ENCODE measurements around the gene ZC3H18.

The ZC3H18 gene

GRCh38 chr16:88633684-88634140, 63.5 kb downstream of the ZC3H18 start:
- H3K4me1 ChIP-seq (ENCODE audit: low read depth, poor library complexity, severe bottlenecking), result peaks cover 32% of the 10 kb centered on the region
- no peaks in the 10 kb centered on the region for H4K20me1 ChIP-seq (ENCODE audit: insufficient read depth)
- H3K4me3 ChIP-seq (IDR thresholded peaks at IDR 0.05; ENCODE audit: insufficient read depth, low read depth, low read length), result no peak overlapping the region
- peak overlapping the region; percentile 69; the same call in 1 of the 2 replicates for H2AFZ ChIP-seq (ENCODE audit: low read depth)
- 0 out of 2 replicates have a peak, but pooled peaks have one; percentile 24 for TF ChIP-seq CTCF (conservative IDR thresholded peaks at IDR 0.05; ENCODE audit: low read depth, low read length)
- H3K4me2 ChIP-seq, result peak overlapping the region; percentile 96
- peaks cover 34% of the 10 kb centered on the region; the same call in 1 of the 2 replicates for H3K27me3 ChIP-seq (ENCODE audit: insufficient read depth, low read depth)
- no peak overlapping the region; the same call in 1 of the 2 replicates for H3K9ac ChIP-seq
- no peaks in the 10 kb centered on the region for H3K36me3 ChIP-seq (ENCODE audit: insufficient read depth)
- no peaks in the 10 kb centered on the region for H3K79me2 ChIP-seq (ENCODE audit: insufficient read depth, low read depth)
- H3K27ac ChIP-seq, result no peak overlapping the region

- Histone ChIP-seq H3K36me3 (ENCODE audit: insufficient read depth) (no peaks in the 10 kb centered on the region), H2AFZ (ENCODE audit: low read depth) (peak overlapping the region; percentile 69), H3K4me1 (ENCODE audit: low read depth, poor library complexity, severe bottlenecking) (peaks cover 35% of the 10 kb centered on the region), H3K27me3 (ENCODE audit: insufficient read depth, low read depth) (peaks cover 40% of the 10 kb centered on the region), H3K27ac (no peak overlapping the region), H3K79me2 (ENCODE audit: insufficient read depth, low read depth) (no peaks in the 10 kb centered on the region), H3K4me2 (peak overlapping the region; percentile 96), H3K4me3 (IDR thresholded peaks at IDR 0.05; ENCODE audit: insufficient read depth, low read depth, low read length) (no peak overlapping the region), H4K20me1 (ENCODE audit: insufficient read depth) (no peaks in the 10 kb centered on the region), H3K9ac (peak overlapping the region; percentile 15; the same call in 1 of the 2 replicates)
- TF ChIP-seq CTCF (conservative IDR thresholded peaks at IDR 0.05; ENCODE audit: low read depth, low read length), result no peak
These were observed 64.2 kb downstream of the ZC3H18 start for GRCh38 chr16:88634141-88634993.

- H4K20me1 ChIP-seq (ENCODE audit: insufficient read depth), result no peaks in the 10 kb centered on the region
- peak overlapping the region; percentile 96 for H3K4me2 ChIP-seq
- H2AFZ ChIP-seq (ENCODE audit: low read depth), result peak overlapping the region; percentile 69; the same call in 1 of the 2 replicates
- H3K4me3 ChIP-seq (IDR thresholded peaks at IDR 0.05; ENCODE audit: insufficient read depth, low read depth, low read length), result no peak overlapping the region
- peaks cover 35% of the 10 kb centered on the region for H3K4me1 ChIP-seq (ENCODE audit: low read depth, poor library complexity, severe bottlenecking)
- no peaks in the 10 kb centered on the region for H3K79me2 ChIP-seq (ENCODE audit: insufficient read depth, low read depth)
- H3K27ac ChIP-seq, result no peak overlapping the region
- H3K9ac ChIP-seq, result no peak overlapping the region
- H3K27me3 ChIP-seq (ENCODE audit: insufficient read depth, low read depth), result peaks cover 48% of the 10 kb centered on the region
- TF ChIP-seq CTCF (conservative IDR thresholded peaks at IDR 0.05; ENCODE audit: low read depth, low read length), result no peak
- H3K36me3 ChIP-seq (ENCODE audit: insufficient read depth), result no peaks in the 10 kb centered on the region
These were observed 64.9 kb downstream of the ZC3H18 start for GRCh38 chr16:88634994-88635670.

GRCh38 chr16:88635671-88636319, 65.6 kb downstream of the ZC3H18 start:
- no peaks in the 10 kb centered on the region for H4K20me1 ChIP-seq (ENCODE audit: insufficient read depth)

More at GRCh38 chr16:88635671-88636319, 65.6 kb downstream of the ZC3H18 start:
- no peaks in the 10 kb centered on the region for H3K36me3 ChIP-seq (ENCODE audit: insufficient read depth)
- no peaks in the 10 kb centered on the region for H3K79me2 ChIP-seq (ENCODE audit: insufficient read depth, low read depth)
- no peak overlapping the region for H3K4me2 ChIP-seq
- no peak overlapping the region for H3K9ac ChIP-seq
- TF ChIP-seq CTCF (conservative IDR thresholded peaks at IDR 0.05; ENCODE audit: low read depth, low read length), result no peak
- H3K4me1 ChIP-seq (ENCODE audit: low read depth, poor library complexity, severe bottlenecking), result peaks cover 35% of the 10 kb centered on the region
- H2AFZ ChIP-seq (ENCODE audit: low read depth), result no peak overlapping the region
- H3K27ac ChIP-seq, result no peak overlapping the region
- H3K27me3 ChIP-seq (ENCODE audit: insufficient read depth, low read depth), result peaks cover 55% of the 10 kb centered on the region
- H3K4me3 ChIP-seq (IDR thresholded peaks at IDR 0.05; ENCODE audit: insufficient read depth, low read depth, low read length), result no peak overlapping the region

Measured in KMS-11 (cell line).